WERI-Rb-1 (cell line): Measurements from ENCODE around the gene PTP4A2.
"Not testable (repeated sequence)": the region's sequence is repeated elsewhere in the genome, so short reads cannot be mapped to it uniquely, and the experiment has no call there.

Experiments
- DNase-seq: peaks from one replicate; pipeline ENCODE4 v3.0.0-alpha.2; 2020
- H3K27ac ChIP-seq: fragments of 250-450 bp; sonication (Bioruptor Pico); 2 replicates; pipeline ENCODE4 v1.5.1; 2020; ENCODE audit warnings: mild to moderate bottlenecking, moderate library complexity
- H3K27me3 ChIP-seq: fragments of 250-450 bp; sonication (Bioruptor Pico); 2 replicates; pipeline ENCODE4 v1.5.1; 2021; ENCODE audit warnings: mild to moderate bottlenecking, low read depth, moderate library complexity; ENCODE audit not compliant: insufficient read depth, severe bottlenecking
- H3K36me3 ChIP-seq: fragments of 250-450 bp; sonication (Bioruptor Pico); 2 replicates; pipeline ENCODE4 v1.5.1; 2020; ENCODE audit warnings: mild to moderate bottlenecking, moderate library complexity
- H3K4me3 ChIP-seq: 2 replicates; pipeline ENCODE4 v1.5.1; 2011; ENCODE audit warnings: low read depth, mild to moderate bottlenecking, control low read depth, low read length
- H3K9me3 ChIP-seq: fragments of 250-450 bp; sonication (Bioruptor Pico); 2 replicates; pipeline ENCODE4 v1.5.1; 2021; ENCODE audit warnings: mild to moderate bottlenecking, moderate library complexity; ENCODE audit not compliant: severe bottlenecking
- CTCF ChIP-seq: IDR thresholded peaks from 2 replicates; pipeline ENCODE4 v1.5.1; 2011; ENCODE audit warnings: low read depth, mild to moderate bottlenecking, control low read depth, inconsistent platforms, low read length

The PTP4A2 gene

GRCh38 chr1:31954607-31955283 is 16.6 kb upstream of the PTP4A2 start:
- H3K36me3 ChIP-seq, result no peaks in the 10 kb centered on the region
- no peak for TF ChIP-seq CTCF
- H3K9me3 ChIP-seq, result no peaks in the 10 kb centered on the region
- no peak overlapping the region for H3K27ac ChIP-seq
- H3K4me3 ChIP-seq, result no peak overlapping the region
- DNase-seq, result no peak
- no peaks in the 10 kb centered on the region for H3K27me3 ChIP-seq

DNA sequence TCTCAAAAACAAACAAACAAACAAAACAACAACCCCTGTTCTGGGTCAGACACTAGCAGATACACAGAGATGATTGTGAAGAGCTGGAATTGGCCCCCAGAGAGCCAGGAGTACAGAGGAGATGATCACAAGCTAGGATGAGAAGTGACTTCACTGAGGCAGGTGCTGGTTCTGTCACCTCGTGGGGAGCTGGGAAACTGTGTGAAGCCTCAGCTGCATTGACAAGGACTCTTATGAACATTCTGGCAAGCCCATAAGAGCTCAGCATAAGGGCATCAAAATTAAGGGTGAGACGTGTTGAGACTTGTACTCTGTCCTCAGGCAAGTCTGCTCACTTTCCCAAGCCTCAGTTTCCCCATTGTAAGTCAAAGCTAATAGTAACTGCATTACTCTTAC is 14.7 kb upstream of the PTP4A2 start:
- no peak overlapping the region for H3K4me3 ChIP-seq
- H3K9me3 ChIP-seq, result no peaks in the 10 kb centered on the region
- H3K27ac ChIP-seq, result no peak overlapping the region
- H3K36me3 ChIP-seq, result no peaks in the 10 kb centered on the region
- no peaks in the 10 kb centered on the region for H3K27me3 ChIP-seq
- no peak for TF ChIP-seq CTCF
- DNase-seq, result no peak

DNA sequence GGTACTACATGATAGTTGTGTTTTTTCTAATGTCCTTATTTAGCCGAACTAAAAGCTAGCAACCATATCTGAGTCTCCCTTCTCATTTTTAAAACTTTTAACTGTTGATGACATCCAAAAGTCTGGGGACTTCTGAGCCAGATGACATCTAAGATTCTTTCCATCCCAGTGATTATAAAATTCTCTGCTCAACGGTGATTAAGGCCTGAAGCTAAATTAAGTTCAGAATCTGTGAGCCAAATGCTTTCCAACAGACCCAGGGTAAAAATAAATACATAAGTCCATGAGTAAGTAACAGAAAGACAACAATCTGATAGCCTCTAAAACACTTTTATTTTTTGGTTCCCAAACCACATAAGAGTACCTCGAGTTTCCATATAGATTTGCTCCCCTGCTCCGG is 13.1 kb upstream of the PTP4A2 start:
- no peak overlapping the region for H3K27ac ChIP-seq
- TF ChIP-seq CTCF, result no peak

GRCh38 chr1:31949862-31950261 is 11.7 kb upstream of the PTP4A2 start:
- Histone ChIP-seq H3K9me3 (no peaks in the 10 kb centered on the region), H3K36me3 (no peaks in the 10 kb centered on the region), H3K27ac (no peak overlapping the region), H3K4me3 (no peak overlapping the region), H3K27me3 (no peaks in the 10 kb centered on the region)
- no peak for TF ChIP-seq CTCF
- no peak for DNase-seq

More for the DNA sequence above, 13.1 kb upstream of the PTP4A2 start:
- H3K36me3 ChIP-seq, result no peaks in the 10 kb centered on the region
- no peak overlapping the region for H3K4me3 ChIP-seq
- H3K27me3 ChIP-seq, result no peaks in the 10 kb centered on the region
- H3K9me3 ChIP-seq, result no peaks in the 10 kb centered on the region
- DNase-seq, result no peak

GRCh38 chr1:31945677-31946076 is 7.5 kb upstream of the PTP4A2 start:
- H3K27ac ChIP-seq, H3K27me3 ChIP-seq, H3K4me3 ChIP-seq, H3K9me3 ChIP-seq, H3K36me3 ChIP-seq, DNase-seq: not testable (repeated sequence)

GRCh38 chr1:31944205-31945089 is 6.3 kb upstream of the PTP4A2 start:
- no peak for DNase-seq
- no peak for TF ChIP-seq CTCF
- Histone ChIP-seq H3K27me3 (no peaks in the 10 kb centered on the region), H3K4me3 (no peak overlapping the region), H3K27ac (no peak overlapping the region), H3K36me3 (no peaks in the 10 kb centered on the region), H3K9me3 (no peaks in the 10 kb centered on the region)
